ENCODE results near the gene LRAT.

GRCh38 chr4:154714339-154715040, 29.3 kb upstream of the LRAT start:
- TF ChIP-seq FOXM1 (IDR thresholded peaks at IDR 0.05; ENCODE audit: borderline replicate concordance), result no peak
- TF ChIP-seq ZNF384 (IDR thresholded peaks at IDR 0.05), result no peak
- TF ChIP-seq CTBP1 (IDR thresholded peaks at IDR 0.05; ENCODE audit: borderline replicate concordance), result no peak
- no peak for TF ChIP-seq SP1 (IDR thresholded peaks at IDR 0.05)
- no peak for TF ChIP-seq BHLHE40 (IDR thresholded peaks at IDR 0.05; ENCODE audit: borderline replicate concordance)
- no peak for TF ChIP-seq SUZ12 (IDR thresholded peaks at IDR 0.05)
- TF ChIP-seq FOXK2 (IDR thresholded peaks at IDR 0.05), result no peak

Data from HEK293T (cell line).